PFSK-1 (cell line): ENCODE measurements around the gene POF1B. TPM values are rescaled to one million over a fixed set of nuclear protein-coding genes. Genes with fewer than 3 reads are reported as not detected.

Experiments used
- FOXP2 ChIP-seq: optimal IDR thresholded peaks from 2 replicates; pipeline ENCODE3; 2011; ENCODE audit warnings: borderline replicate concordance, control low read depth, inconsistent platforms; ENCODE audit not compliant: insufficient read depth; ENCODE audit errors: extremely low read length, extremely low read depth
- POLR2AphosphoS5 ChIP-seq: IDR thresholded peaks from 2 replicates; pipeline ENCODE4 v1.6.1; 2012; ENCODE audit warnings: low read depth, mild to moderate bottlenecking, control low read depth, low read length, moderate library complexity
- REST ChIP-seq, 2 experiments: IDR thresholded peaks; 2 replicates each; pipeline versions ENCODE4 v1.6.1 to v1.8.0; 2011 to 2012; ENCODE audit warnings: low read depth in 2 of 2, low read length in 2 of 2, control low read depth in 1 of 2, inconsistent platforms in 1 of 2, mild to moderate bottlenecking in 1 of 2, moderate library complexity in 1 of 2; ENCODE audit not compliant: insufficient read depth in 1 of 2
- SIN3A ChIP-seq: IDR thresholded peaks from 2 replicates; pipeline ENCODE4 v1.6.1; 2012; ENCODE audit warnings: mild to moderate bottlenecking, low read length, moderate library complexity, borderline replicate concordance; ENCODE audit not compliant: insufficient read depth
- TAF1 ChIP-seq: IDR thresholded peaks from 2 replicates; pipeline ENCODE4 v1.6.1; 2012; ENCODE audit warnings: low read length, control low read depth, borderline replicate concordance; ENCODE audit not compliant: insufficient read depth
- polyA plus RNA-seq: library from polyadenylated mRNA; unstranded; fragments of >200 nt; gene quantifications from one replicate; pipeline ENCODE4 v1.2.1, GENCODE V29; 2012; ENCODE audit warnings: low read depth, missing spikeins; ENCODE audit not compliant: insufficient read length

POF1B gene
- not detected for polyA plus RNA-seq

DNA sequence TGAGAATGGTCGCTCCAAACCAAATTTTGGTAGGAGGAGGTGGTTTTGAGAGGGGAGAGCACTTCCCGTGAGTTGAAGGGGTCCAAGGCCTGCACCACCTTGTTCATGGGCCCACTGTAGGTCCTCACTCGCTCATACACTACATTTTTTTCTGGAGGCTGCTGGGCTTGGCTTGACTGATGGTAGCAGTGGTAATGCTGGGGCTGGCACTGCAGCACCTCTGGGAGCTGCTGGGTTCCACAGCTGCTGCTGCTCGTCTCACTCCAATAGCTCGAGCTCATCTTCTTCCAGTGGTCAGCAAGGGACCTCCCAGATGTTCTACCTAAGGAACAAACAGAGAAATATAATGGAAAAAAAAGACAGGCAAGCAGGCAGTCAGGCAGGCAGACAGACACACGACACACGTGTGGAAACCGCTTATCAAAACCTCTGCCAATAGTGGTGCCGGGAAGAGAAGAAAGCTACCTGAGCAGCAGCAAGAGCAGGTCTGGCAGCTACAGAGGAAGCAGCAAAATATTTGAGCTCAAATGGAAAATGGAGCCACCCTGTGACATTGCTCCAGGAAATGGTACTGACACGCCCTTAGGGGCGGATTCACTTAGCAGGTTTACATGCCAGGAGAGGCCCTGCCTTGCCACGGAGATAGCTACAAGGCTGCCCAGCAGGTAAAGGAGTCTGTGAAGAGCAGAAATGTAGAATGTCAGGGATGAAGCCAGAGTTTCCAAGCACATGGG lies at the start of gene POF1B:
Gene POF1B (minus strand): TSS at position 492 of the 734 bp plus-strand sequence. CDS start 211 bp downstream, at position 281.
- TF ChIP-seq REST (IDR thresholded peaks at IDR 0.05; ENCODE audit: insufficient read depth in 1 of 2, low read depth in 2 of 2, low read length in 2 of 2) (no peak), FOXP2 (no peak), TAF1 (no peak), POLR2AphosphoS5 (no peak), SIN3A (no peak)

GRCh38 chrX:85429066-85429465 lies 49.6 kb upstream of the POF1B start:
- no peak for TF ChIP-seq TAF1
- TF ChIP-seq SIN3A: no peak
- no peak for TF ChIP-seq FOXP2
- TF ChIP-seq POLR2AphosphoS5: no peak
- TF ChIP-seq REST (IDR thresholded peaks at IDR 0.05; ENCODE audit: insufficient read depth in 1 of 2, low read depth in 2 of 2, low read length in 2 of 2): no peak

DNA sequence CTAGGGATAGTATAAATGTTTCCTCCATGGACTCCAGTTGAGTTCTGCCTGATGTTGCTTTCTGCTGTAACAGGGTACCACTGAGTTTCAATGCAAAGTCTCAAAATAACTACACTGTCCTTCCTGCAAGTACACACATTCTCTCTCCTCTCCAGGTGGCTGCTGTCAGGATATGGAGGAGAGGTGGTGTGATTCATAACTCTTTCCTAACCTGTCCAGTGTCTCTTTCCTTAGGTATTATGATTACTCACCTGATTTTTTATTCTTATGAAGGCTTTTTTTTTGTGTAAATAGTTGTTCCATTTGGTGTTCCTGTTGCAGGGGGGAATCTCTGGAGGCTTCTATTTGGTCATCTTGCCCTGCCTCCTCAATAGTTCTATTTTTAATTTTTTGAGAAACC lies 39.8 kb upstream of the POF1B start:
- TF ChIP-seq POLR2AphosphoS5: no peak
- TF ChIP-seq TAF1: no peak
- TF ChIP-seq REST (IDR thresholded peaks at IDR 0.05; ENCODE audit: insufficient read depth in 1 of 2, low read depth in 2 of 2, low read length in 2 of 2): no peak
- no peak for TF ChIP-seq SIN3A
- TF ChIP-seq FOXP2: no peak

DNA sequence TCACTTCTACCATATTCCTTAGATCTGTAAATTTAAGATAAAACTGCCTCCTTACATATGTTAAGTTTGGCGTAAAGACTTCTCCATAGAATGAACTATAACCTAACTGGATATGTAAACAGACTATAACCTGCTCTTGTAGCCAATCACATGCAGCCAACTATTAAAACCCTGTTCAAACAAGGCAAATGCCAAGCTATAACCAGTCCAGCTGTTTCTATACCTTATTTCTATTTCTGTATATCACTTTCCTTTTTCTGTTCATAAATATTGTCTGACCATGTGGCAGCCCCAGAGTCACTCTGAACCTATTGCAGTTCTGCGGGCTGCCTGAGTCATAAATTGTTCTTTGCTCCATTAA lies 12.4 kb upstream of the POF1B start:
- no peak for TF ChIP-seq SIN3A
- TF ChIP-seq TAF1: no peak
- TF ChIP-seq FOXP2: no peak
- TF ChIP-seq REST (IDR thresholded peaks at IDR 0.05; ENCODE audit: insufficient read depth in 1 of 2, low read depth in 2 of 2, low read length in 2 of 2): no peak
- no peak for TF ChIP-seq POLR2AphosphoS5
